COR-L47 (cell line): Measurements from ENCODE around the gene SARS1.
A peak's percentile ranks its signal among the peaks of the same experiment; 100 is the strongest.

ENCODE experiments used
- DNase-seq: peaks from one replicate; lab custom pipeline; 2025; lab: John Stamatoyannopoulos, UW

Gene SARS1

GRCh38 chr1:109249654-109250401 lies 36.1 kb downstream of the SARS1 start:
- peak; percentile 11 for DNase-seq

- no peak for DNase-seq
These were observed 36.9 kb downstream of the SARS1 start for GRCh38 chr1:109250454-109251276.

- DNase-seq: no peak
These were observed 37.8 kb downstream of the SARS1 start for GRCh38 chr1:109251277-109252166.

- no peak for DNase-seq
These were observed 38.6 kb downstream of the SARS1 start for GRCh38 chr1:109252167-109252892.

GRCh38 chr1:109252893-109253802 lies 39.4 kb downstream of the SARS1 start:
- DNase-seq: peak; percentile 72

GRCh38 chr1:109253803-109254620 lies 40.3 kb downstream of the SARS1 start:
- DNase-seq: no peak

DNA sequence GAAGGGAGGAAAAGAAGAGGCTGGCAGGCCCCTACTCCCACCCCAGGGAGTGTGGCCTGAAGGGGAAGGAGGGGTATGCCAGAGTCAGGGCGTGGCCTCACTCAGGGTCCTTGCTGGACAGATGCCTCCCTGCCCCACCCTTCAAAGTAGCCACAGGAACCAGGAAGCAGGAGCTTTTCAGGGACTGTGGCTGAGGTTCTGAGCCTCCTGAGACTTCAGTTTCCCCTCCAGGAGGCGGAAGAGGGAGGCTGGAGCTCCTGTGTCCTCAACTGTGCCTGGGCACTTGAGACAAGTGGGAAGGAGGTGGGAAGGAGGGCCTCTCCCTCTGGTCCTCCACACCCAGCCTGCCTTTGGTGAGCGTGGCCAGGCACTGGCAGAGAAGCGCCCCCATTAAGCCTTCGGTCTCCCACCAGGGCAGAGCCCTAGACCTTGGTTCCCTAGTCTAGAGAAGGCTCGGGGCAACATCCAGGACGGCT lies 40.9 kb downstream of the SARS1 start:
- DNase-seq: peak; percentile 14

DNA sequence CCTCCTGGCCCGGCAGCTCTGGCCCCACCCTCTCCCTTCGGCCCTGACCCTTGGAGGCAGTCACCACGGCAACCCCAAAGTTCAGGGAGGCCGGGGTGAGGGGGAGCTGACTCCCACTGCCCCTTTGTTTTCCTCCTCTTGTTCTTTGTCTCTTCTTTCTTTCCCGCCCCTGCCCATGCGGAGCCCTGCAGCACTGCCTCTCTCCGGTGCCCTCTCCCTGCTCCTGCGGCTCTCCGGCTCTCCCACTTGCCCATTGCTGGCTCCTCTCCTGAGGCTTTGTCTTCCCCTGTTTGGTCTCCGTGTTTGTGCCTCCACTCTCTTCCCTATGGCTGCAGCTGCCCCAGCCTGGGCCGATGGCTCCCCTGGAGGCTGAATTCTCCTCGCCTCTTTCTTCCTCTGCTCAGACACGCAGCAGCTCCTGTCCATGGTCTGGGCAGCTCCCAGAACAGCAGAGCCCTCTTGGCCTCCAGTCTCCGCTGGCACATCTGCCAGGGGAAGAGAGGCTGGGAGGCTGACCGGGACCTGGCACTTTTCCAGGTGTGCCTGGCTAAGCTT lies 41.5 kb downstream of the SARS1 start:
- no peak for DNase-seq

DNA sequence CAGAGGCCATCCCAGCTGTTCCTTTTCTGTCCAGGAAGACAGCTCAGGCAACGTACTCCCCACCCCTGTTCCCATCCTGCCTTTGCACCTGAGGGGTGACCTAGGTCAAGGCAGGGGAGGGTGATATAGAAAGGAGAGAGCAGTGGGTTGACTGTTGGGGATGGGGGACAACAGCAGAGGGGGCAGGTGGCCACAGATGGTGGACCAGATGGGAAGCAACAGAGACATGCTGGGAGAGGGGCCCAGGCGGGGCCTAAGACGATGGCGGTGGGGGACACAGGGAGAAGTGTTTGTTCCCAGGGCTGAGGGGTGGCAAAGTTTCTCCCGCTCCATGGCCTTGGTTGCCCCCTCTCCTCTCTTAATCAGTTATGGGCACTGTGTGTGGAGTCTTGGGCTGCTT lies 42.0 kb downstream of the SARS1 start:
- no peak for DNase-seq

GRCh38 chr1:109256085-109256484 lies 42.4 kb downstream of the SARS1 start:
- DNase-seq: no peak

DNA sequence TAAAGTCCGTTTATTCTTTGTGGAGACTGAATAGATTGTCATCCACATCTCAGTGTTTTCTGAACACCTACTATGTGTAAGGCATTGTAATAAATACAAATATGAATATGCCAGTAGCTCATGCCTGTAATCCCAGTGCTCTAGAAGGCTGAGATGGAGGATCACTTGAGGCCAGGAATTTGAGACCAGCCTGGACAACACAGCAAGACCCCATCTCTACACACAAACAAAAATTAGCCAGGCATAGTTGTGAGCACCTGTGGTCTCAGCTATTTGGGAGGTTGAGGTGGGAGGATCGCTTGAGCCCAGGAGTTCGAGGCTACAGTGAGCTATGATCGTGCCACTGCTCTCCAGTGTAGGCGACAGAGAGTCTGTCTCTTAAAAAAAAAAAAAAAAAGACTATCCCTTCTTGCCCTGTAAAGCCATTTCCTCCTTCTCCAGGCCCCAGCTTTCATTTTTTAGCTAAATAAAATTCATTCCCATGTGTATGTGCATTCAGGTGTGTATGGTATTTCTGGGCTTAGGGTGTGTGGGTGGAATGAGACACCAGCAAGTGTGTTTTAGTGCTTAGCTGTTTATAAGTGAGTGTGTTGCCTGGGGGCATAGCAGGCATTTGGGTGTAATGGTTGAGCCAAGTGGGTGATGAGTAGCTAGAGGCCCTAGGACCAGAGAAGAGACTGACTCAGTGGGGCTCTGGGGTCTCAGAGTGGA lies 43.4 kb downstream of the SARS1 start:
- no peak for DNase-seq

DNA sequence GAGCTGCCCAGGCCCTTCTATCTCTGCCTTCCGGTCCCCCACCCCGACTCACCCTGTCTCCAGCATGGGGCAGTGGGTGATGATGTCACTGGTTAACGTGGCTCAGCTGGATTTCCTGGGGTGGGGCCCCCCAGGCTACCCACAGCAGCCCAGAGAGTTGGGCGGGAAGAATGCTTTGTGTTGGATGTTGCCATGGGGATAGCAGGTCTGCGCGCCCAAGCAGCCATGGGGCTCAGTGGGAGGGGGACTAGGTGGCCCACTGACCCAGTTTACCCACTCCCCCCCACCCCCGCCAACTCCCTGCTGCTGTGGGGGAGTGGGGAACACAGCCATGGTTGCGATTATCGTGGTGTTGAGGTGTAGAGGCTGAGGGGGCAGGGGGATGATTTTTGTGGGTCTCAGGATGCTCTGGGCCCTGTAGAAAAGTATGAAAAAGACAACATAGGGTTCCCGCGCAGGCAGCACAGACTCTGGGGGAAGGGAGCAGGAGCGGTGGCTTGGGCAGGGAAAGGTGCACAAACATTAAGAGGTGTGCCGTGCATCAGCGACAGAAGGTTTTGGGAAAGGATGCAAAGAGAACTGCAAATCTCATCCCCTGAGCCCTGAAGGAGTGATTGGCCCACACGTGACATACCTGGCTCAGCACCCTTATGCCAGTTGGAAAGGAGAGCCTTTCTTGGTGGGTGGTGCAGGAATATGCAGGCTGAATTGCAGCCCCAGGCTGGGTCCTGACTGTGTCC lies 44.1 kb downstream of the SARS1 start:
- DNase-seq: peak; percentile 6

GRCh38 chr1:109258481-109259466 lies 45.1 kb downstream of the SARS1 start:
- no peak for DNase-seq

DNA sequence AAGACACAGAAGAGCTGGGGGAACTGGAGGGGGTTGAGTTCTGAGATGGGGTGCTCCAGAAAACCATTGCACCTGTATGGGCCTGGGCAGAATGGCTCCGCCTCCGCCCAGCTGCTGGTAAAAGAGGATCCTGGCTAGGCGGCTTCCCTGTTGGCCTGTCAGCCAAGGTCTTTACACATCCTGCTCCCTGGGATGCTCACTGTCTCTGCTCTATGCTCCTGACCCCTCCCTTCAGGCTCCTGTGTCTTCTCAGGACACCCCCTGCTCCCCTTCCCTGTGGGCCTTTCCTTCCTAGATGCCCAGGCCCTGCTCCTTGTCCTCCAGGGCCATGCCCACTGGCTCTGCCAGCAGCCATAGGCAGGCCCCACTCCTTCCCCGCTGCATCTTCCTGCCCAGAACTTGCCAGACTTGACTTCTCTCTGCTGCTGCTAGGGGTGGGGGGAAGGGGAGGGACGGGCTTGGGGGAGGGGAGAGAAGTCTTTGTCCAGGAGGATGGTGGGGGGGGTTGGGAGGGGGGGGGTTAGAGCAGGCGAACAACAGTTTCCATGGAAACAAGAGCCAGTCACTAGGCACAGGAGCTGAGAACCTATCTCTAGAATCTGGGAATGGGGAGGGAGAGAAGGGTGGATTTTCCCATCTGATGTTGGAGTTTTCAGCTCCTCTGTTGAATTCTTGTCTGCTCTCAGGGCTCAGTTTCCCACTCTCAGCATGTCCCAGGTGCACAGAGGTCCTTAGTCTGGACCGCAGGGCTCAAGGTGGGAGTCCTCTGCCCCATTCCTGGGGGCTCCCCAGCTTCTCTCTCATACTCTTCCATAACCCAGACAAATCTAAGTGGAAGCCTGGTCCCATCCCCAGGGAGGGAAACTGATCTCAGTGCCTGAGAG lies 46.2 kb downstream of the SARS1 start:
- DNase-seq: no peak

DNA sequence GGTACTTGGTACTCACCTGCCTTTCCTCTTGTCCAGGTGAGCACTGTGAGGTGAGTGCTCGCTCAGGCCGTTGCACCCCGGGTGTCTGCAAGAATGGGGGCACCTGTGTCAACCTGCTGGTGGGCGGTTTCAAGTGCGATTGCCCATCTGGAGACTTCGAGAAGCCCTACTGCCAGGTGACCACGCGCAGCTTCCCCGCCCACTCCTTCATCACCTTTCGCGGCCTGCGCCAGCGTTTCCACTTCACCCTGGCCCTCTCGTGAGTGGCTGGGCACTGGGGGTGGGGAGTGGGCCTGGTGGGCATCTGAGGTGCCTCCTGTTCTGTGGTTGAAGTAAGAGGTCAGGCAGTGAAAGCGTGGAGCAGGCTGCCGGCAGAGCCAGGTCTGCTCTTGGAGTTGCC lies 47.3 kb downstream of the SARS1 start:
- DNase-seq: no peak

DNA sequence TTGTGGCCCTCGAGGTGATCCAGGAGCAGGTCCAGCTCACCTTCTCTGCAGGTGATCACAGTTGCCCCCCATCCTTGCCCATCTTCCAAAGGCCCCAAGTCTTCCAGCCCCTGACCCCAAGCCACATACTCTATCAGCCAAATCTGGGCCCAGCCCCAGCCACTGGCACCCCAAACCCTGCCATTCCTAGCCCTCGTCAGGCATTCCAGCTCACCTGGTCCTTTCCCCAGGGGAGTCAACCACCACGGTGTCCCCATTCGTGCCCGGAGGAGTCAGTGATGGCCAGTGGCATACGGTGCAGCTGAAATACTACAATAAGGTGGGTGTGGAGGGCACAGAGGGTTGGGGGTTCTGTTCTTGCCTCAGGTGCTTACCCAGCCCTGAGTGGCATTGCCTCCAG lies 47.9 kb downstream of the SARS1 start:
- DNase-seq: no peak
